GM12878 (cell line): ENCODE measurements around the gene UBE2QL1. TPM values are rescaled to one million over a fixed set of nuclear protein-coding genes. Genes with fewer than 3 reads are reported as not detected.

Experiments used
- BACH1 ChIP-seq: fragments of 450-650 bp; IDR thresholded peaks from 2 replicates; pipeline ENCODE4 v1.6.1; 2017; ENCODE audit warnings: mild to moderate bottlenecking, borderline replicate concordance
- BMI1 ChIP-seq: fragments of 450-650 bp; IDR thresholded peaks from 2 replicates; pipeline ENCODE4 v1.6.1; 2016; ENCODE audit warnings: mild to moderate bottlenecking, moderate library complexity, borderline replicate concordance
- CBX5 ChIP-seq: sonication (generic); IDR thresholded peaks from 2 replicates; pipeline ENCODE4 v1.6.1; 2016; ENCODE audit warnings: low read depth, moderate library complexity, mild to moderate bottlenecking, inconsistent platforms
- CHD2 ChIP-seq: IDR thresholded peaks from 2 replicates; pipeline ENCODE4 v1.6.1; 2011; ENCODE audit warnings: low read depth, low read length, improper control_type of control experiment, borderline replicate concordance
- CUX1 ChIP-seq: IDR thresholded peaks from 2 replicates; pipeline ENCODE4 v1.6.1; 2012; ENCODE audit warnings: improper control_type of control experiment, low read depth, low read length; ENCODE audit not compliant: insufficient replicate concordance
- EED ChIP-seq: sonication (generic); IDR thresholded peaks from 2 replicates; pipeline ENCODE4 v1.6.1; 2016; ENCODE audit warnings: antibody characterized with exemption, low read depth
- EP300 ChIP-seq, 2 experiments: fragments of 150-350 bp in 1 of 2; IDR thresholded peaks; 2 replicates each; pipeline ENCODE4 v1.6.1; 2011 to 2012; ENCODE audit warnings: low read depth in 2 of 2, low read length in 2 of 2, borderline replicate concordance in 1 of 2, improper control_type of control experiment in 1 of 2, inconsistent platforms in 1 of 2; ENCODE audit not compliant: control insufficient read depth in 1 of 2
- FOXM1 ChIP-seq: IDR thresholded peaks from 2 replicates; pipeline ENCODE4 v1.6.1; 2012; ENCODE audit warnings: low read depth, mild to moderate bottlenecking, inconsistent platforms, low read length, moderate library complexity
- HDGF ChIP-seq: fragments of 450-650 bp; IDR thresholded peaks from 2 replicates; pipeline ENCODE4 v1.6.1; 2016; ENCODE audit warnings: antibody characterized with exemption
- JUNB ChIP-seq: IDR thresholded peaks from 2 replicates; pipeline ENCODE4 v1.6.1; 2016; ENCODE audit warnings: antibody characterized with exemption, mild to moderate bottlenecking
- MYC ChIP-seq: IDR thresholded peaks from 2 replicates; pipeline ENCODE4 v1.6.1; 2011; ENCODE audit warnings: mild to moderate bottlenecking, low read length, moderate library complexity, inconsistent platforms; ENCODE audit not compliant: insufficient read depth, insufficient replicate concordance, insufficient read length, severe bottlenecking
- NBN ChIP-seq: fragments of 450-650 bp; IDR thresholded peaks from 2 replicates; pipeline ENCODE4 v1.6.1; 2016
- NFYB ChIP-seq: IDR thresholded peaks from 2 replicates; pipeline ENCODE4 v1.6.1; 2011; ENCODE audit warnings: low read depth, mild to moderate bottlenecking, low read length, improper control_type of control experiment, moderate library complexity; ENCODE audit not compliant: insufficient read depth
- RAD21 ChIP-seq: IDR thresholded peaks from 2 replicates; pipeline ENCODE4 v1.6.1; 2011; ENCODE audit warnings: mild to moderate bottlenecking, low read depth, low read length, moderate library complexity; ENCODE audit not compliant: insufficient read depth
- SKIL ChIP-seq: fragments of 450-650 bp; IDR thresholded peaks from 2 replicates; pipeline ENCODE4 v1.6.1; 2017; ENCODE audit warnings: mild to moderate bottlenecking, low read depth, inconsistent platforms; ENCODE audit not compliant: poor library complexity, severe bottlenecking
- SMARCA5 ChIP-seq: fragments of 450-650 bp; IDR thresholded peaks from 2 replicates; pipeline ENCODE4 v1.6.1; 2017; ENCODE audit warnings: mild to moderate bottlenecking
- TBL1XR1 ChIP-seq: IDR thresholded peaks from 2 replicates; pipeline ENCODE4 v1.6.1; 2012; ENCODE audit warnings: low read depth, low read length, improper control_type of control experiment
- ZBED1 ChIP-seq: IDR thresholded peaks from 2 replicates; pipeline ENCODE4 v1.6.1; 2016; ENCODE audit warnings: borderline replicate concordance
- ZBTB40 ChIP-seq: fragments of 450-650 bp; IDR thresholded peaks from 2 replicates; pipeline ENCODE4 v1.6.1; 2016; ENCODE audit warnings: mild to moderate bottlenecking, moderate library complexity, borderline replicate concordance
- polyA plus RNA-seq, 11 experiments: library from polyadenylated mRNA; depleted of rRNA in 4 of 11; unstranded in 6 of 11; stranded (reverse) in 5 of 11; fragments of >200 nt; fragmentation: Nextera tagmentation in 4 of 11; fragmentation: Illumina TruSeq in 1 of 11; extraction: Ambion mirVana in 4 of 11; extraction: Trizol in 1 of 11; gene quantifications; 1 replicate in 1 of 11; 2 replicates in 10 of 11; pipeline versions ENCODE4 v1.2.1 to v1.2.3, GENCODE V29; 2011 to 2016; ENCODE audit warnings: inconsistent platforms in 2 of 11, missing spikeins in 2 of 11, low read depth in 1 of 11
- total RNA-seq, 4 experiments: library from RNA; depleted of rRNA in 3 of 4; stranded (reverse); fragments of >200 nt in 3 of 4; fragmentation: Illumina TruSeq in 1 of 4; extraction: Trizol in 1 of 4; gene quantifications; 2 replicates each; pipeline versions ENCODE4 v1.2.1 to v1.2.3, GENCODE V29; 2013 to 2021

Gene UBE2QL1
- total and polyA plus RNA-seq, 10 of the 15 experiments (the other 5 are each of a cell fraction or from before 2014, with no cell fraction given) = 0.03 to 0.62 (median 0.04) TPM; not detected in 6

GRCh38 chr5:6483880-6484382, 35.3 kb downstream of the UBE2QL1 start (continued):
- TF ChIP-seq ZBTB40 (no peak), CBX5 (peak; percentile 79; the same call in 1 of the 2 replicates), NFYB (no peak), SKIL (peak; percentile 92), SMARCA5 (peak; percentile 84), EP300 (IDR thresholded peaks at IDR 0.05; ENCODE audit: borderline replicate concordance in 1 of 2, control insufficient read depth in 1 of 2, low read depth in 2 of 2, low read length in 2 of 2) (peak; percentile 95 to 96), HDGF (peak; percentile 12; the same call in 1 of the 2 replicates), BACH1 (peak; percentile 61; the same call in 1 of the 2 replicates), NBN (0 out of 2 replicates have a peak, but pooled peaks have one; percentile 46), CHD2 (peak; percentile 77; the same call in 1 of the 2 replicates), EED (peak; percentile 87), TBL1XR1 (peak; percentile 38; the same call in 1 of the 2 replicates), RAD21 (peak; percentile 19; the same call in 1 of the 2 replicates), BMI1 (peak; percentile 41; the same call in 1 of the 2 replicates), FOXM1 (peak; percentile 86), MYC (no peak), JUNB (peak; percentile 72), CUX1 (no peak), ZBED1 (peak; percentile 70; the same call in 1 of the 2 replicates)
